Omental fat pad (tissue), 4 donors: Measurements from ENCODE around the gene SGSM2. TPM values are rescaled to one million over a fixed set of nuclear protein-coding genes. Genes with fewer than 3 reads are reported as not detected.

ENCODE experiments used
- ATAC-seq: fragments of 150-250 bp; one replicate; pipeline ENCODE4 v1.9.1; 2016; ENCODE audit warnings: mild to moderate bottlenecking, moderate library complexity; ENCODE audit not compliant: low FRiP score
- DNase-seq: peaks from one replicate; pipeline ENCODE4 v3.0.0-alpha.2; 2019; ENCODE audit warnings: low spot score
- total RNA-seq, 4 donors: library from RNA; depleted of rRNA; stranded (reverse); fragments of >200 nt; gene quantifications; one replicate each; pipeline ENCODE4 v1.1.0, GENCODE V29; 2016
- TF ChIP-seq, protein P1 (sequence below), 3 donors: fragments of 450-650 bp; IDR thresholded peaks; one replicate each; pipeline ENCODE4 v1.5.1; 2016 to 2017; ENCODE audit warnings: antibody characterized with exemption in 3 of 3, mild to moderate bottlenecking in 3 of 3, moderate library complexity in 2 of 3

The SGSM2 gene
- total RNA-seq, 4 donors from 2014 or later: 30.8 to 50.7 (median 39.8) TPM

DNA sequence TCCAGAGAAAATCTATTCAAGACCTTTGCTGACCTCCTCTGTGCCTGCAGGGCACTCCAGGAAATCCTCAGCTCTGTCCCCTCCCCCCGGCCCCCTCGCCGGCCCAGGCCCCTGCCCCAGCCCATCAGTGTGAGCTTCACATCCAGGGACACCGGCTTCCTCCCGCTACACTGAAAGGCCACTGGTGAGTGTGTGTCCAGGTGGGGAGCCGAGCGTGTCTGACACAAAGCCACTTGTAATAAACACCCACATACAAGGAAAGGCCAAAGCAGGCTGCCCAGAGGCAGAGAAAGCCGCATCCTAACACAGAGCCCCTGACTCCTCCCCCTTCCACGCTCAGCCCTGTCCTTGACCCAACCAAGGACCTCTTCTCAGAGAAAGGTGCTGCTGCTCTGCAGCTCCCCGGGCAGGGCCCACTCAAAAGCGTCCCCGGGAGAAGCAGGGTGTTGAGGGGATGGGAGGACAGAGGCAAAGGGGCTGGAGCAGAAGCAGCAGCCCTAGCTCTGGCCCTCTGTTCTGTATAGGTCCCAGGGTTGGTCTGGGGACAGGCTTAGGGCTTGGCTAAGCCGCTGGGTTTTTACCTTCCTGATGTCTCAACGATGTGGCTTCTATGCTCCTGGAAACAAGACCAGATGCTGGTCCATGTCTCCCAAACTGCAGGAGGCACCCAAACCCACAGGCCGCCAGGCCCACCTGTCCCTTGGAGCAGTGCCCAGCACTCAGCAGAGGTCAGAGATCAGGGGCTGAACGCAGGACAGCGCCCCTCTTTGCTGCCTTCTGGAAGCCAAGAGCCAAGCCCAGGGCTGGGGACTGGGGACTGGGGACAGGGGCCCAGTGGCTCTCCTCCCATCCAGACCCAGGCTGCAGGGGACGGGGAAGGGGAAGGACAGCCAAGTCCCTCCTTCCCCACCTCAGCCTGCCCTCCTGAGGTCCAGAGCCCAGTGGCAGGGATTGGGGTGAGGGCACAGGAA lies 48.2 kb downstream of the SGSM2 start:
- TF ChIP-seq, protein P1, sequence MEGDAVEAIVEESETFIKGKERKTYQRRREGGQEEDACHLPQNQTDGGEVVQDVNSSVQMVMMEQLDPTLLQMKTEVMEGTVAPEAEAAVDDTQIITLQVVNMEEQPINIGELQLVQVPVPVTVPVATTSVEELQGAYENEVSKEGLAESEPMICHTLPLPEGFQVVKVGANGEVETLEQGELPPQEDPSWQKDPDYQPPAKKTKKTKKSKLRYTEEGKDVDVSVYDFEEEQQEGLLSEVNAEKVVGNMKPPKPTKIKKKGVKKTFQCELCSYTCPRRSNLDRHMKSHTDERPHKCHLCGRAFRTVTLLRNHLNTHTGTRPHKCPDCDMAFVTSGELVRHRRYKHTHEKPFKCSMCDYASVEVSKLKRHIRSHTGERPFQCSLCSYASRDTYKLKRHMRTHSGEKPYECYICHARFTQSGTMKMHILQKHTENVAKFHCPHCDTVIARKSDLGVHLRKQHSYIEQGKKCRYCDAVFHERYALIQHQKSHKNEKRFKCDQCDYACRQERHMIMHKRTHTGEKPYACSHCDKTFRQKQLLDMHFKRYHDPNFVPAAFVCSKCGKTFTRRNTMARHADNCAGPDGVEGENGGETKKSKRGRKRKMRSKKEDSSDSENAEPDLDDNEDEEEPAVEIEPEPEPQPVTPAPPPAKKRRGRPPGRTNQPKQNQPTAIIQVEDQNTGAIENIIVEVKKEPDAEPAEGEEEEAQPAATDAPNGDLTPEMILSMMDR (IDR thresholded peaks at IDR 0.05): no peak
- DNase-seq (no peak), ATAC-seq (no peak)

DNA sequence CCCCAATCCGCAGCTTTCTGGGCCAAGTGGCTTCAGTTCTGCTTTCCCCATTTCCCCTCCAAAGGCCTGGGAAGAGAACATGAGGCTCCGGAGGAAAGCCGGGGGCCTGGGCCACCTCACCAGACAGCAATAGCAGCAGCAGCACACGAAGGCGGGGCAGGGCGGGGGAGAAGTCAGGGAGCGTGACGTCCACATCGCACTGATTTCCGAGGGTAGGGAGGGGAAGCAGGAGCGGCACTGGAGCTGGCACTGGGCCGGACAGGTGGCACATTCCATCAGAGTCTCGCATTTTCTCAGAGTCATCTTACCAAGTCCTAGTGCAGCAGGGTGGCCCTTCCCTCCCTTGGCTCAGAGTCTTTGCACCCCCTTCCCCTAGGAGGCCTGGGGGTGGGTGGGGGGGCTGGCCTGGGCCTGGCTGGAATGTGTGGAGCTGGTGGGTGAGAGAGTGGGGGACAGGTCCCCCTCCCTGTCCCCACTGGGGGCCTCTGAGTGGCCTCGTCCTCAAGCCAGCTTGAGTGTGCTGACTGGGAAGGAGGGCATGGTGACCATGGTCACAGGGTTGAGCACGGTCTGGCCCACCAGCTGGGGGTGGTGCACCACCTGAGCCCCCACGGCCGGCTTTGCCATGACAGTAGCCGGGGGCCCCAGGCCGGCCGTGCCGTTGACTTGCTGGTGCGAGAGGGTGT lies 49.2 kb downstream of the SGSM2 start:
- DNase-seq (no peak), ATAC-seq (no peak)
- TF ChIP-seq, protein P1 (IDR thresholded peaks at IDR 0.05): no peak

DNA sequence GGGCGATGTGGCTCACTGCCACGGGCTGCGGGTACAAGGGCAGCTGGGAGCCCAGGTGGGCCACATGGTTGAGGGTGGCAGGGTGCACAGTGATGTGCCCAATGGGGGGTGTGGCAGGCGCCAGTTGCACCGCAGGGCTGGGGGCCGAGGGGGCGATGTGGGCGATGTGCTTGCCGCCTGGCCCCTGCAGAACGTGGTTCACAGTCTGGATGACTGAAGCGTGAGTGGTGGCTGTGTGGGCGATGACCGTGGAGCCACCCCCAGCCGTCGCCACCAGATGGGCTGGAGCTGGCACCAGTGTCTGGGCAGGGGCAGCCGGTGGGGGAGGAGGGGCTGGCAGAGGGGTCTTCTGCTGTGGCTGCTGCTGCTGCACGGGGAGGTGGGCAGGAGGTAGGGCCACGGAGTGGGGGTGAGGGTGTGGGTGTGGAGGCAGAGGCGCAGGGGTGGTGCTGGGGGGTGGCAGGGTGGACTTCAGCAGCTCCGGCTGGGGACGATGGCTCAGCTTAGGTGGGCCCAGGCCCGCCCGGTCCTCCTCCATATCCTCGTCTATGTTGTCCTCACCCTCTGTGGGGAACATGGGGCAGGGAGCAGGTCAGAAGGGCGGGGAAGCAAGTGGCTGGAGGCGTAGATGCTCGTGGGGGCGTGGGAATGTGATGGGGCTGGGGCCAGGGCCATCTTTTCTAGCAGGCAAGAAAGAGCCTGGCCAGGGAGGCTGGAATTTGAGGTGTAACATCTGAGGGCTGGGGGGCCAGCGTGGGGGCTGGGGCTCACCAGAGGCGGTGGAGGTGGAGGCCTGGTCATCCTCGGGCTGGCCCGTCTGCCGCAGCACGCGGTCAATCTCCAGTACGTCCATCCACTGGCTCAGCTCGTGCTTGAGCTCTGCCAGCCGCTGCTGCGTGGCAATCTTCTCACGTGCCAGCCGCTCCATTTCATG lies 50.1 kb downstream of the SGSM2 start:
- TF ChIP-seq, protein P1 (IDR thresholded peaks at IDR 0.05): no peak
- ATAC-seq: no peak
- DNase-seq: no peak

DNA sequence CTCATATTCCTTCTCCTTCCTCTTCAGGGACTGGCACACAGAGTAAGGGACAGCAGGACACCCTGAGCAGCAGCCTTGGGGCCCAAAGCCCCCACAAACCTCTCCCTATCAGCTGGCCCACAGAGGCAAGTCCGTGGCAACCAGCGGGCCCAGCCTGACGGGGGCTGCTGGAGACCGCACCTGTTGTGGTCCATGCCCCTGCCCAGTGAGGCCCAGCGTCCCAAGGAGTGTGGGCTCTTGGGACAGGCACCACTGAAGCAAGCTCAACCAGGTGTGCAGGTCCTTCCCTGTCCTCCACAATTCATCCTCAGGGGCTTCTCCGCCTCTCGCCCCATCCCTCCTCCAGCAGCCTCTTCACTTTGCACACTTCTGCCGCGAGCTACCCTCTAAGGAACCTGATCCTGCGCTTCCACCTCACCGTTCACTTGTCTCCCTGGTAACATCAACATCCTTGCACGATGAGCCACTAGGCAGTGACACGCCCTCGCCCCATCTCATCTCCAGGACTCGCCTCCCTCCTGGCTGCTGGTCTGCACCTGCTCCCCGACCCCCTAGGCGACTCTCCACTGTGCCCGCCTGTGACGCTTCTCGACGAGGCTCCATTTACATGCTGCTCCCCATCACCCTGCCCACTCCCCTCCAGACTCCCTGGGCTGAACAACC lies 50.9 kb downstream of the SGSM2 start:
- DNase-seq (no peak), ATAC-seq (no peak)
- TF ChIP-seq, protein P1 (IDR thresholded peaks at IDR 0.05): no peak

DNA sequence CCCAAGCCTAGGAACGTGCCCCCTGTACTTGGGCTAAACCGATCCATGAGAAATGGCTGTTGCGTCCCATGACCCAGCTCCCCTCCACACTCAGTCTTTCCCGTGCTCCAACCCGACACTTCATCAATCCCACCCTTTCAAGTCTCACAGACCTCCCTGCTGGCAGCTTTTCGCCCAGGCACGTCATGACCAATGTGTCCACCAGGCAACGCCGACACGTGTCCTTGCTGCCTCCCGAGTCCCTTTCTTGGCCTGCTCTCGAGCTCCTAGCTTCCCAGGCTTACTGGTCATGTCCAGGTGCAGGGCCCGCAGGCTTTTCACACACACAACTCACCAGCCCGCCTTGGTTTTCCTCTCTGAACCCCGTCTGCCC lies 51.4 kb downstream of the SGSM2 start:
- TF ChIP-seq, protein P1 (IDR thresholded peaks at IDR 0.05): no peak
- ATAC-seq: no peak
- DNase-seq: no peak

DNA sequence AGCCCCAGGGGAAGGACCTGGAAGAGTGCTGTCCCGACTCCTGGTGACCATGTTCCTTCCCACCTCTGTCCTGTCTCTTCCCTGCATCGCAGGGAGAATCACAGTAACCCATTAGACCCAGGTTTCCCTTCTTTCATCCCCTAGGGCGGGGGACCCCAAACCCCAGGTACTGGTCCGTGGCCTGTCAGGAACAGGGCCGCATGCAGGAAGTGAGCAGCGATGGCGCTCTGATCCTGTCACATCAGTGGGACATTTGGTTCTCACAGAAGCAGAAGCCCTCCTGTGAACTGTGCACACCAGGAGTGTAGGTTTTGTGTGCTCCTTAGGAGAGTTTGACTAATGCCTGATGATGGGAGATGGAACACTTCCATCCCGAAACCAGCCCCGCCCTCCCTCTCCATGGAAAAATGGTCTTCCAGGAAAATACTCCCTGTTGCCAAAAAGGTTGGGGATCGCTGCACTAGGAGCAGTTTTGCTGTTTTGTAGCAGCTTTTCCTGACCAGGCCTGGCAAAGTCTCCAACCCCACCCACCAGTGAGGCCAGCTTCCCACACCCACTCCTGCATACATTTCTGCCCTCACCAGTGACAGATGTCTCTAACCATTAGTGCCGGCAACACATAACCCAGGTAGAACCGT lies 53.0 kb downstream of the SGSM2 start:
- ATAC-seq: no peak
- DNase-seq: no peak
- TF ChIP-seq, protein P1 (IDR thresholded peaks at IDR 0.05): no peak
